Kidney (tissue), 14 donors: ENCODE data around the gene PFKL. TPM values are rescaled to one million over a fixed set of nuclear protein-coding genes. Genes with fewer than 3 reads are reported as not detected.

Source experiments
- DNase-seq, 5 donors: peaks; one replicate each; pipeline ENCODE4 v3.0.0-alpha.2; 2013 to 2020
- FAIRE-seq: peaks from 2 replicates; lab custom pipeline; 2012; peaks lifted over from hg19 to GRCh38; lab: Jason Lieb, UNC
- H3K27ac ChIP-seq, 2 donors: one replicate each; pipeline ENCODE4 v1.7.0; 2013; ENCODE audit warnings: low read depth in 2 of 2, low read length in 2 of 2, inconsistent platforms in 1 of 2
- H3K27me3 ChIP-seq: one replicate; pipeline ENCODE4 v1.7.1; 2013; ENCODE audit warnings: low read length, inconsistent platforms; ENCODE audit not compliant: control insufficient read depth, insufficient read depth
- H3K36me3 ChIP-seq, 3 donors: one replicate each; pipeline versions ENCODE4 v1.7.0 to v1.7.1; 2013; ENCODE audit warnings: low read length in 3 of 3, control low read depth in 1 of 3, inconsistent platforms in 1 of 3; ENCODE audit not compliant: insufficient read depth in 3 of 3, control insufficient read depth in 2 of 3
- H3K4me1 ChIP-seq, 3 donors: one replicate each; pipeline versions ENCODE4 v1.7.0 to v1.7.1; 2013; ENCODE audit warnings: low read length in 3 of 3, inconsistent platforms in 1 of 3, low read depth in 1 of 3; ENCODE audit not compliant: control insufficient read depth in 2 of 3, insufficient read depth in 2 of 3
- H3K4me3 ChIP-seq, 3 donors: one replicate each; pipeline versions ENCODE4 v1.7.0 to v1.8.1; 2013; ENCODE audit warnings: low read length in 3 of 3, control low read depth in 1 of 3, inconsistent platforms in 1 of 3
- H3K9ac ChIP-seq, 3 donors: one replicate each; pipeline versions ENCODE4 v1.7.0 to v1.7.1; 2013; ENCODE audit warnings: low read length in 3 of 3, control low read depth in 1 of 3, inconsistent platforms in 1 of 3
- H3K9me3 ChIP-seq, 3 donors: one replicate each; pipeline versions ENCODE4 v1.7.0 to v1.7.1; 2013; ENCODE audit warnings: low read length in 3 of 3, control low read depth in 1 of 3, inconsistent platforms in 1 of 3; ENCODE audit not compliant: control insufficient read depth in 2 of 3, insufficient read depth in 1 of 3
- CTCF ChIP-seq: IDR thresholded peaks from 3 replicates; pipeline ENCODE4 v1.5.1; 2012; ENCODE audit warnings: mild to moderate bottlenecking, moderate library complexity, borderline replicate concordance; ENCODE audit not compliant: insufficient read depth; ENCODE audit errors: extremely low read depth
- intact Hi-C: fragments of 100-400 bp; cut with DNase I; formaldehyde crosslinking; loops from one replicate; pipeline ENCODE4 v1.11.1; 2022
- polyA plus RNA-seq: library from polyadenylated mRNA; stranded (reverse); fragments of 350-450 nt; fragmentation: Illumina TruSeq; extraction: RNeasy Lipid Tissue Mini Kit (QIAGEN cat#74804); gene quantifications from one replicate; pipeline ENCODE4 v1.2.3, GENCODE V29; 2014; ENCODE audit warnings: low read depth, low replicate concordance; ENCODE audit not compliant: insufficient read depth
- total RNA-seq: library from RNA; stranded (reverse); fragmentation: NEBNext Ultra II Directional; extraction: Animal tissue kit (Norgen Biotek cat#: 25700); gene quantifications from one replicate; pipeline ENCODE4 v1.2.1, GENCODE V29; 2021
- donor health status: control.
- donor health status: control.
- donor health status: control.
- donor health status: control.
- donor health status: control.
- donor health status: DM: yes; HTN: yes; CAD: no.
- donor health status: Normal renal cell carcinoma (clear cell type).

PFKL gene
- total and polyA plus RNA-seq, 2 donors from 2014 or later = 155 to 197 TPM

GRCh38 chr21:44323591-44323990 lies 23.7 kb downstream of the PFKL start:
- H3K36me3 ChIP-seq = peaks cover 0 to 25% (median 14%) of the 10 kb centered on the region in 3 donors

GRCh38 chr21:44324106-44324853 lies 24.4 kb downstream of the PFKL start:
- Histone ChIP-seq H3K36me3 (peaks cover 0 to 22% (median 14%) of the 10 kb centered on the region in 3 donors), H3K27me3 (no peaks in the 10 kb centered on the region), H3K4me3 (no peak overlapping the region), H3K4me1 (peaks cover 0 to 2% (median 0%) of the 10 kb centered on the region in 3 donors), H3K9ac (no peak overlapping the region), H3K9me3 (no peaks in the 10 kb centered on the region), H3K27ac (no peak overlapping the region)
- TF ChIP-seq CTCF = no peak
- FAIRE-seq (no peak), DNase-seq (no peak)
- intact Hi-C loops = no loop called here

More at GRCh38 chr21:44323591-44323990, 23.7 kb downstream of the PFKL start:
- no peaks in the 10 kb centered on the region for H3K4me1 ChIP-seq
- H3K4me3 ChIP-seq = no peak overlapping the region
- intact Hi-C loops = no loop called here
- no peaks in the 10 kb centered on the region for H3K9me3 ChIP-seq
- TF ChIP-seq CTCF = no peak
- DNase-seq (no peak), FAIRE-seq (no peak)
- H3K27me3 ChIP-seq = no peaks in the 10 kb centered on the region
- no peak overlapping the region for H3K9ac ChIP-seq
- H3K27ac ChIP-seq = no peak overlapping the region

- intact Hi-C loops = no loop called here
- Histone ChIP-seq H3K9me3 (no peaks in the 10 kb centered on the region), H3K27me3 (no peaks in the 10 kb centered on the region), H3K36me3 (peaks cover 0 to 21% (median 12%) of the 10 kb centered on the region in 3 donors), H3K4me1 (peaks cover 0 to 2% (median 0%) of the 10 kb centered on the region in 3 donors), H3K9ac (no peak overlapping the region), H3K27ac (no peak overlapping the region), H3K4me3 (no peak overlapping the region)
- FAIRE-seq (no peak), DNase-seq (no peak)
- no peak for TF ChIP-seq CTCF
These were observed 24.9 kb downstream of the PFKL start for GRCh38 chr21:44324854-44325107.
